ENCODE results near the gene EMC1.
"Not testable (repeated sequence)": the region's sequence is repeated elsewhere in the genome, so short reads cannot be mapped to it uniquely, and the experiment has no call there.

EMC1 gene

GRCh38 chr1:19260211-19261138 is 9.2 kb upstream of the EMC1 start:
- peak; percentile 20 for DNase-seq

- no peak for DNase-seq
These were observed 7.0 kb upstream of the EMC1 start for GRCh38 chr1:19258353-19258752.

- no peak for DNase-seq
These were observed 6.0 kb upstream of the EMC1 start for GRCh38 chr1:19257178-19257914.

- not testable (repeated sequence) for DNase-seq
These were observed 5.0 kb upstream of the EMC1 start for GRCh38 chr1:19256301-19256700.

GRCh38 chr1:19255288-19255687 is 4.0 kb upstream of the EMC1 start:
- no peak for DNase-seq

- no peak for DNase-seq
These were observed 3.1 kb upstream of the EMC1 start for GRCh38 chr1:19254416-19254815.

- no peak for DNase-seq
These were observed 557 bp downstream of the EMC1 start for GRCh38 chr1:19250629-19251304.

GRCh38 chr1:19240673-19241538 is 10.4 kb downstream of the EMC1 start:
- DNase-seq, result peak; percentile 70

GRCh38 chr1:19239876-19240275 is 11.4 kb downstream of the EMC1 start:
- DNase-seq, result no peak

GRCh38 chr1:19234224-19234623 is 17.1 kb downstream of the EMC1 start:
- no peak for DNase-seq

- DNase-seq, result no peak
These were observed 18.8 kb downstream of the EMC1 start for GRCh38 chr1:19232524-19232846.

GRCh38 chr1:19231736-19232523 is 19.4 kb downstream of the EMC1 start:
- DNase-seq, result not testable (repeated sequence)

- no peak for DNase-seq
These were observed 21.4 kb downstream of the EMC1 start for GRCh38 chr1:19229828-19230325.

- peak; percentile 30 for DNase-seq
These were observed 22.1 kb downstream of the EMC1 start for GRCh38 chr1:19229229-19229628.

GRCh38 chr1:19222979-19223824 is 28.1 kb downstream of the EMC1 start:
- no peak for DNase-seq

GRCh38 chr1:19222573-19222972 is 28.8 kb downstream of the EMC1 start:
- DNase-seq, result no peak

GRCh38 chr1:19220991-19221390 is 30.3 kb downstream of the EMC1 start:
- no peak for DNase-seq

- no peak for DNase-seq
These were observed 31.1 kb downstream of the EMC1 start for GRCh38 chr1:19220080-19220846.

GRCh38 chr1:19219451-19219850 is 31.9 kb downstream of the EMC1 start:
- no peak for DNase-seq

GRCh38 chr1:19216585-19216984 is 34.7 kb downstream of the EMC1 start:
- not testable (repeated sequence) for DNase-seq

Measured in eye (tissue), 1 donor.